Right renal pelvis (tissue), 4 donors: Measurements from ENCODE around the gene MYO16. TPM values are rescaled to one million over a fixed set of nuclear protein-coding genes. Genes with fewer than 3 reads are reported as not detected.

Experiments
- DNase-seq, 4 donors: peaks; one replicate each; pipeline ENCODE4 v3.0.0-alpha.2; 2013; ENCODE audit warnings: low read depth in 4 of 4, low spot score in 3 of 4, missing footprints in 1 of 4
- polyA plus RNA-seq, 4 donors: library from polyadenylated mRNA; unstranded; fragments of 120-200 nt; gene quantifications; one replicate each; pipeline ENCODE4 v1.2.1, GENCODE V29; 2013; ENCODE audit not compliant: insufficient read length in 4 of 4

MYO16 gene
- polyA plus RNA-seq = under 1 TPM; 0.40 to 0.77 (median 0.53) TPM

- DNase-seq = no peak
Measured at GRCh38 chr13:108629181-108629752, at the start of gene MYO16. Gene MYO16, plus strand, starts transcription at chr13:108629611. Its CDS starts 234 bp downstream, at chr13:108629845.

GRCh38 chr13:108586826-108587225 is 42.6 kb upstream of the MYO16 start:
- no peak for DNase-seq

- DNase-seq = no peak
Measured at GRCh38 chr13:108588516-108588915, 40.9 kb upstream of the MYO16 start.

GRCh38 chr13:108594153-108594552 is 35.3 kb upstream of the MYO16 start:
- no peak for DNase-seq

GRCh38 chr13:108595436-108596274 is 33.8 kb upstream of the MYO16 start:
- no peak for DNase-seq

- DNase-seq = no peak
Measured at GRCh38 chr13:108597943-108598342, 31.5 kb upstream of the MYO16 start.

- no peak for DNase-seq
Measured at GRCh38 chr13:108606424-108606823, 23.0 kb upstream of the MYO16 start.

- DNase-seq = peak in 1 of 4 donors; percentile 4
Measured at GRCh38 chr13:108609353-108609752, 20.1 kb upstream of the MYO16 start.

- DNase-seq = no peak
Measured at GRCh38 chr13:108610507-108610906, 18.9 kb upstream of the MYO16 start.

GRCh38 chr13:108615241-108615640 is 14.2 kb upstream of the MYO16 start:
- DNase-seq = no peak

- no peak for DNase-seq
Measured at GRCh38 chr13:108618233-108618632, 11.2 kb upstream of the MYO16 start.

GRCh38 chr13:108621462-108621861 is 7.9 kb upstream of the MYO16 start:
- DNase-seq = no peak

GRCh38 chr13:108624108-108624507 is 5.3 kb upstream of the MYO16 start:
- DNase-seq = no peak

- no peak for DNase-seq
Measured at GRCh38 chr13:108624979-108625378, 4.4 kb upstream of the MYO16 start.

GRCh38 chr13:108629988-108630387 is 577 bp downstream of the MYO16 start:
- no peak for DNase-seq

GRCh38 chr13:108632649-108633167 is 3.3 kb downstream of the MYO16 start:
- no peak for DNase-seq

- no peak for DNase-seq
Measured at GRCh38 chr13:108638901-108639300, 9.5 kb downstream of the MYO16 start.

- no peak for DNase-seq
Measured at GRCh38 chr13:108643646-108644353, 14.4 kb downstream of the MYO16 start.

GRCh38 chr13:108645376-108645775 is 16.0 kb downstream of the MYO16 start:
- DNase-seq = no peak

- DNase-seq = no peak
Measured at GRCh38 chr13:108650271-108650670, 20.9 kb downstream of the MYO16 start.

- no peak for DNase-seq
Measured at GRCh38 chr13:108656742-108657141, 27.3 kb downstream of the MYO16 start.
